ENCODE data around the gene ZSCAN31.
"Not testable (repeated sequence)": the region's sequence is repeated elsewhere in the genome, so short reads cannot be mapped to it uniquely, and the experiment has no call there.

Gene ZSCAN31

GRCh38 chr6:28351493-28351925 is 15.6 kb upstream of the ZSCAN31 start:
- no peak for DNase-seq

GRCh38 chr6:28351087-28351486 is 15.1 kb upstream of the ZSCAN31 start:
- no peak for DNase-seq

- DNase-seq = peak; percentile 57
These were observed 14.2 kb upstream of the ZSCAN31 start, which contains the start of gene ZKSCAN3 for GRCh38 chr6:28349892-28350737. Gene ZKSCAN3, plus strand, starts transcription at chr6:28349947. Its CDS starts 9,640 bp downstream, at chr6:28359587.

GRCh38 chr6:28349344-28349891 is 13.5 kb upstream of the ZSCAN31 start:
- no peak for DNase-seq

GRCh38 chr6:28347119-28347518 is 11.2 kb upstream of the ZSCAN31 start:
- DNase-seq = no peak

- no peak for DNase-seq
These were observed 9.3 kb upstream of the ZSCAN31 start for GRCh38 chr6:28345201-28345600.

GRCh38 chr6:28343898-28344677 is 8.1 kb upstream of the ZSCAN31 start:
- DNase-seq = no peak

GRCh38 chr6:28340310-28341095 is 4.6 kb upstream of the ZSCAN31 start:
- no peak for DNase-seq

- no peak for DNase-seq
These were observed 1.2 kb upstream of the ZSCAN31 start for GRCh38 chr6:28337121-28337520.

GRCh38 chr6:28336284-28337120 is 554 bp upstream of the ZSCAN31 start:
- DNase-seq = peak; percentile 25

GRCh38 chr6:28335040-28335563 is 846 bp downstream of the ZSCAN31 start:
- DNase-seq = no peak

- no peak for DNase-seq
These were observed 1.5 kb downstream of the ZSCAN31 start for GRCh38 chr6:28334286-28335039.

- DNase-seq = no peak
These were observed 2.3 kb downstream of the ZSCAN31 start for GRCh38 chr6:28333599-28334018.

- no peak for DNase-seq
These were observed 2.9 kb downstream of the ZSCAN31 start for GRCh38 chr6:28333047-28333446.

GRCh38 chr6:28330041-28330440 is 5.9 kb downstream of the ZSCAN31 start:
- no peak for DNase-seq

GRCh38 chr6:28326371-28326948 is 9.5 kb downstream of the ZSCAN31 start:
- DNase-seq = no peak

GRCh38 chr6:28323813-28324424 is 12.0 kb downstream of the ZSCAN31 start:
- no peak for DNase-seq

GRCh38 chr6:28322661-28323060 is 13.3 kb downstream of the ZSCAN31 start:
- no peak for DNase-seq

- not testable (repeated sequence) for DNase-seq
These were observed 18.1 kb downstream of the ZSCAN31 start for GRCh38 chr6:28317866-28318265.

GRCh38 chr6:28315628-28316027 is 20.3 kb downstream of the ZSCAN31 start:
- DNase-seq = no peak

Data from T1000 (cell line).